ENCODE measurements around the gene MXRA7.

- TF ChIP-seq TCF7L2 (IDR thresholded peaks at IDR 0.05; ENCODE audit: borderline replicate concordance, low read depth, low read length) = no peak
- TF ChIP-seq ELK4 (IDR thresholded peaks at IDR 0.05; ENCODE audit: borderline replicate concordance, low read depth, low read length) = no peak
- TF ChIP-seq ZNF266 (tag by site-specific recombination; IDR thresholded peaks at IDR 0.05; ENCODE audit: low read depth) = no peak
- no peak for TF ChIP-seq ZSCAN23 (tag by site-specific recombination; IDR thresholded peaks at IDR 0.05)
- TF ChIP-seq WT1 (tag by site-specific recombination; IDR thresholded peaks at IDR 0.05) = no peak
- TF ChIP-seq ZNF121 (tag by site-specific recombination; IDR thresholded peaks at IDR 0.05) = no peak
- TF ChIP-seq CTCF (tag by site-specific recombination; IDR thresholded peaks at IDR 0.05) = no peak
- no peak for TF ChIP-seq KLF9 (tag by site-specific recombination; IDR thresholded peaks at IDR 0.05; ENCODE audit: low read depth)
- no peak for TF ChIP-seq ZNF274 (IDR thresholded peaks at IDR 0.05; ENCODE audit: low read length)
- no peak for TF ChIP-seq ZNF274 (tag by site-specific recombination; IDR thresholded peaks at IDR 0.05; ENCODE audit: borderline replicate concordance)
- TF ChIP-seq KLF16 (tag by site-specific recombination; IDR thresholded peaks at IDR 0.05) = no peak
- no peak for TF ChIP-seq ZNF707 (tag by site-specific recombination; IDR thresholded peaks at IDR 0.05)
- no peak for TF ChIP-seq FEZF1 (tag by site-specific recombination; IDR thresholded peaks at IDR 0.05)
- TF ChIP-seq ZNF362 (tag by site-specific recombination; IDR thresholded peaks at IDR 0.05) = no peak
- no peak for TF ChIP-seq SALL2 (tag by site-specific recombination; IDR thresholded peaks at IDR 0.05; ENCODE audit: borderline replicate concordance)
Measured at GRCh38 chr17:76682296-76682695, 28.5 kb downstream of the MXRA7 start.

Measured in HEK293 (cell line).